ENCODE results near the gene DNAJC11.
A peak's percentile ranks its signal among the peaks of the same experiment; 100 is the strongest.

DNAJC11 gene

DNA sequence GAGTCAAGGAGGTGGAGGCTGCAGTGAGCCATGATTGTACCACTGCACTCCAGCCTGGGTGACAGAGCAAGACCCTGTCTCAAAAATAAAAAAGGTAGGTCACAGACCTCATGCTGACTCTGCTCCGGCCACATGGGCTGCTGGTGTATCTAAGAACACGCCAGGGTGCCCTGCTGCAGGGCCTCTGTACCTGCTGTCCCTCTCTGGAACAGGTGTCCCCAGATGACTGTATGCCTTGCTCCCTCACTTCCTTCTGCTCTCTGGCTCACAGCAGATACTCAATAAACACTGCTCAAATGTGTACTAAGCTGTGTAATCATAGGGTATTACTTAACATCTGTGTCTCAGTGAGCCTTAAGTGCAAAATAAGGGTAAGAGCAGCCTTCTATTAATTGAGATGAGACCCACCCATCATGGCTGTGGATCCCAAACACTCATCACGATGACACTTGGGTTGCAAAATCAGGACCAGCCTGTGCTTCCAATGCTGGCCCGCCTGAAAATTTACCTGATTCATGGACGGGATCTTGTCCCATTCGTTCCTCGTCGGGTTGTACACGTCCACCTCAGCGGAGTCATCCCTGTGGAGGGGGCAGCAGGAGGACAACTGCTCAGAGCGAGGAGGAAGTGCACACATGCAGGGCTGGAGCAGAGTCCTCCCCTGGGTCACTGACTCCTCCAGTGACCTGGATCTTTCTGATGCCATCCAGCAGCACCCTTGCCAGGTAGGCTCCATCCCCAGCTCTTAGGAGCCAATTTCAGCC, 106.5 kb downstream of the DNAJC11 start:
- Mint-ChIP-seq H3K27me3 (no peaks in the 10 kb centered on the region), H3K4me3 (no peak overlapping the region), H3K4me1 (ENCODE audit: low read depth) (peaks cover 47% of the 10 kb centered on the region), H3K36me3 (ENCODE audit: low read depth) (peaks cover 60% of the 10 kb centered on the region), H3K27ac (peak overlapping the region; percentile 54), H3K9me3 (no peaks in the 10 kb centered on the region)

DNA sequence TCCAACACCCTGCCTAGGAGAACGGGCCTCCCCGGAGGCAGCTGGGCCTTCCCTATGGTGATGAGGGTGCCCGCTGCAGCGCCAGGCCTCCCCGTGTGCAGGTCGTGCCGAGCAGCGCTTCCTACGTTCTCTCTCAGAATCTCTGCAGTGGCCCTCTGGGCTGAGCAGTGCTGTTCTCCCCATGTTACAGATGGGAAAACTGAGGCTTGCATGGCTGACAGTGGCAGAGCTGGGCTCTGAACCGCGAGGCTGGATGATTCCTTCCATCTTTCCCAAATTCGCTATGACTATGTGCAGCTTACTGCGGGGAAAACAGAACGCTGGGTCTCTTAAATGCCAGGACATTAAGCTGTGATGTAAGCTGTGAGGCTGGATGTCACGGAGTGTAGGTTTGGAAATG, 107.8 kb downstream of the DNAJC11 start:
- Mint-ChIP-seq H3K9me3 (no peaks in the 10 kb centered on the region), H3K4me3 (no peak overlapping the region), H3K36me3 (ENCODE audit: low read depth) (peaks cover 57% of the 10 kb centered on the region), H3K27me3 (no peaks in the 10 kb centered on the region), H3K4me1 (ENCODE audit: low read depth) (peaks cover 34% of the 10 kb centered on the region), H3K27ac (no peak overlapping the region)

DNA sequence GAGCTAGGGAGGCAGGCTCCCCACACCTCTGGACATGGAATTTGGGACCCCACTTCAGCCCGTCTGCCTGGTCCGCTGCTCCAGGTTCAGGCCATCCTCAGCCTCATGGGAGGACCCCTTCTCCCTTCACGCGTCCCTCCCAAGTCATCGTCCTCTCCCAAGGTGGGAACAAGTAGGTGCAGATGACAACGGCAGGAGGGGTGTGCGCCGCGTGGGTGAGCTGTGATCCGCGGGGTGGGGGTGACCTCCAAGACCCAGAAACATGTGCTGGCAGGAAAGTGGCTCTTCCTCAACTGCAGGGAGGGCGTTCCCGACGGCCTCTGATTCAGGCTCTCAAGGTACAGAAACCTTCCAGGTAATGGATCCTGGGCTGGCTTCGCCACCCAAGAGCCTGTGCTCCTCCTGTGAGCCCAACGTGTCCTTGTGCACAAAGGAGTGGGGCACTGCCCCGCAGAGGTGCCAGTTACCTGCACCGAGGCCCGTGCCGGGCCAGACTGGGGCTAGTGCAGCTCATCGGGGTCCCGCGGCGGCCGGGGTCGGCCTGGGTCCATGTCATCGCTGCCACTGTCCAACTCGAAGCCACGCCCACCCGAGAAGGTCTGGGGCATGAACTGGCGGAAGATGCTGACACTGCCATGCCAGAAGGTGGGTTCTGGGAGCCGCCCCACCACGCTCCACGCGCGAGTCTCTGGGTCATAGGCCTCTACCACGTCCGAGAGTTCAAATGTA, 108.6 kb downstream of the DNAJC11 start:
- Mint-ChIP-seq H3K27ac (no peak overlapping the region), H3K27me3 (no peaks in the 10 kb centered on the region), H3K36me3 (ENCODE audit: low read depth) (peaks cover 52% of the 10 kb centered on the region), H3K4me1 (ENCODE audit: low read depth) (peaks cover 27% of the 10 kb centered on the region), H3K9me3 (no peaks in the 10 kb centered on the region), H3K4me3 (no peak overlapping the region)

DNA sequence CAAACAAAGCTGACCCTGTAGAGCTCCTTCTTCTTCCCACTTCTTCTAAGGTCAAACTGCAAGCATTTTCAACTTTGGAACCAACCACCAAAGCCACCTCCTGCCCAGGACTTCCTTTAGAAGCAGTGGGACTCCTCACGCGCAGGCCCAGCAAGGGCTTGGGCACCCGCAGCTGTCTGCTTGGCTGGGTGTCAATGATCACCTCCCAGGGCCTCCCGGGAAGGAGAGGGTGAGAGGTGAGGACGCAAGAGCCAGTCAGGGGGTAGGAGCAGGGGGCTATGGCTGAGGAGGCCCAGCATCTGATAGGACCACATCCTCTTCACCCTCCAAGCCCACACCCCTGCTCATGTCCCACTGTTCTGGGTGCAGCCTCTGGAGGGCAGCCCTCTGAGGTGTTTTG, 109.2 kb downstream of the DNAJC11 start:
- H3K4me1 Mint-ChIP-seq (ENCODE audit: low read depth), result peaks cover 26% of the 10 kb centered on the region
- H3K36me3 Mint-ChIP-seq (ENCODE audit: low read depth), result peaks cover 47% of the 10 kb centered on the region
- no peak overlapping the region for H3K27ac Mint-ChIP-seq
- H3K9me3 Mint-ChIP-seq, result no peaks in the 10 kb centered on the region
- no peak overlapping the region for H3K4me3 Mint-ChIP-seq
- no peaks in the 10 kb centered on the region for H3K27me3 Mint-ChIP-seq

DNA sequence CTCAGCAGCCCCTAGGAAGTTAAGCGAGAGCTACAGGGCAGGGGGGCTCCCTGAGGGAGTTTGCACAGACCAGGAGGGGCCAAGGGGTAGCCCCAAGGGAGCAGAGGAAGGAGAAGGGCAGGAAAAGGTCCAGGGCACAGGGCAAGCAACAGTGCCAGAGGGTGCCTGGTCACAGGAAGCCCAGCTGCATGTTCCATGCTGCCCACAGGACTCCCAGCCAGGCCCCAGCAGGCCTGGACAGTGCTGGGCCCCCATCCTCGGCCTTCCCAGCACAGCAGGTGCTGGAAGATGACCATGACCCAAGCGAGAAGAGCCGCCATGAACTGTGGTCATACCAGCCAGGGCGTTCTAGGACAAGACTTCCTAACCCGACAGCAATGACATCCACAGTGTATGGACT, 110.0 kb downstream of the DNAJC11 start:
- no peak overlapping the region for H3K27ac Mint-ChIP-seq
- H3K27me3 Mint-ChIP-seq, result no peaks in the 10 kb centered on the region
- H3K36me3 Mint-ChIP-seq (ENCODE audit: low read depth), result peaks cover 41% of the 10 kb centered on the region
- peaks cover 19% of the 10 kb centered on the region for H3K4me1 Mint-ChIP-seq (ENCODE audit: low read depth)
- no peaks in the 10 kb centered on the region for H3K9me3 Mint-ChIP-seq
- no peak overlapping the region for H3K4me3 Mint-ChIP-seq

DNA sequence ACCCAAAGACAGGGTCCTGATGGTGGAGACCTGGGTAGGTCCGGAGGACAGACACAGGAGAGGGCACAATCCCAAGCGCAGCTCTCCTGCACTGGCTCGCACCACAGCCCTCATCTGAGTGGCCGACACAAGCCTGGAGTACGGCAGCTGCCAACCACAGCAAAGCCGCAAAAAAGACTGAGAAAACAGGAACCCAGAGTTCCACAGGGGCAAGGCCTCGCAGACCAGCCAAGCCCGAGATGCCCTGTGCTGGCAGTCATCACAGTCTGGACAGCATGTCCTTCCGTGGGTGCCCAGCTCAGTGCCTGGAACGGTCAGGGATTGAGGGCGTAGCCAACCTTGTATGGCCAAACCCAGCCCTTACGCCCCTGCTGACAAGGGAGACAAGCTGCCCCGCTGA, 110.4 kb downstream of the DNAJC11 start:
- Mint-ChIP-seq H3K27me3 (no peaks in the 10 kb centered on the region), H3K27ac (no peak overlapping the region), H3K4me1 (ENCODE audit: low read depth) (peaks cover 15% of the 10 kb centered on the region), H3K4me3 (no peak overlapping the region), H3K36me3 (ENCODE audit: low read depth) (peaks cover 37% of the 10 kb centered on the region), H3K9me3 (no peaks in the 10 kb centered on the region)

DNA sequence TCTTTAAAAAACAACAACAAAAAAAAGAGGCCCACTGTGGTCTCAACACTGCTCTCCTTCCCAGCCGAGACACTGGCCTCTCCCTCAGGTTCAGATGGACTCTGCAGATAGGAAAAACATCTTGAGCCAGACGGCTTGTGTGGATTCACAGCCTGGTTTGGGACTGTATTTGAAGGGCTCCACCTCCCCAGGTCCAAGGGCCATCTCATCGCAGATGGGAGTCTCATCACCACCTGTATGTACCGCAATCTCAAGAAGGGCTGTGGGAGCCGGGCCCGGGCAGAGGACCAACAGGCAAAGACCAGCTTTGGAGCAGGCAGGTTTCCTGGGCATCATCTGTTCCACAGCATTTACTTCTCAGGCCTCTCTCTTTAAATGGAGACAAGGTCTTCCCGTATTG, 111.6 kb downstream of the DNAJC11 start:
- Mint-ChIP-seq H3K9me3 (no peaks in the 10 kb centered on the region), H3K4me3 (no peak overlapping the region), H3K27ac (no peak overlapping the region)

DNA sequence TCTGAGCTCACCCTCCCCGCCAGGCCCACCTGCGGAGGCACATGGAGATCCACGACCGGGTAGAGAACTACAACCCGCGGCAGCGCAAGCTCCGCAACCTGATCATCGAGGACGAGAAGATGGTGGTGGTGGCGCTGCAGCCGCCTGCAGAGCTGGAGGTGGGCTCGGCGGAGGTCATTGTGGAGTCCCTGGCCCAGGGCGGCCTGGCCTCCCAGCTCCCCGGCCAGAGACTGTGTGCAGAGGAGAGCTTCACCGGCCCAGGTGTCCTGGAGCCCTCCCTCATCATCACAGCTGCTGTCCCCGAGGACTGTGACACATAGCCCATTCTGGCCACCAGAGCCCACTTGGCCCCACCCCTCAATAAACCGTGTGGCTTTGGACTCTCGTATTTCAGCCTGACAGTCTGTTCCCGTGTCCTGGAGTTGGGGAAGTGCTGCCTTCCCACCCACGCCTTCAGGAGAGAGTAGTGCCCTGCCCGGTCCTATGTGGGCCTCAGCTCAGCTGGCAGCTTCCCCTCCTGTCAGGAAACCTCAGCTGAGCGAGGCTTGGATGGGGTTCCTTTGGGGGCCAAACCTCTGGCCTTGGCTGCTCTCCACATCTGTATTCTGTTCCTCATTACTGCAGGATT, 112.6 kb downstream of the DNAJC11 start:
- Mint-ChIP-seq H3K27ac (peak overlapping the region; percentile 36), H3K9me3 (no peaks in the 10 kb centered on the region), H3K27me3 (no peaks in the 10 kb centered on the region), H3K36me3 (ENCODE audit: low read depth) (peaks cover 20% of the 10 kb centered on the region), H3K4me1 (ENCODE audit: low read depth) (peaks cover 15% of the 10 kb centered on the region), H3K4me3 (no peak overlapping the region)

More for the DNA sequence above, 111.6 kb downstream of the DNAJC11 start:
- Mint-ChIP-seq H3K36me3 (ENCODE audit: low read depth) (peaks cover 25% of the 10 kb centered on the region), H3K27me3 (no peaks in the 10 kb centered on the region), H3K4me1 (ENCODE audit: low read depth) (peaks cover 11% of the 10 kb centered on the region)

DNA sequence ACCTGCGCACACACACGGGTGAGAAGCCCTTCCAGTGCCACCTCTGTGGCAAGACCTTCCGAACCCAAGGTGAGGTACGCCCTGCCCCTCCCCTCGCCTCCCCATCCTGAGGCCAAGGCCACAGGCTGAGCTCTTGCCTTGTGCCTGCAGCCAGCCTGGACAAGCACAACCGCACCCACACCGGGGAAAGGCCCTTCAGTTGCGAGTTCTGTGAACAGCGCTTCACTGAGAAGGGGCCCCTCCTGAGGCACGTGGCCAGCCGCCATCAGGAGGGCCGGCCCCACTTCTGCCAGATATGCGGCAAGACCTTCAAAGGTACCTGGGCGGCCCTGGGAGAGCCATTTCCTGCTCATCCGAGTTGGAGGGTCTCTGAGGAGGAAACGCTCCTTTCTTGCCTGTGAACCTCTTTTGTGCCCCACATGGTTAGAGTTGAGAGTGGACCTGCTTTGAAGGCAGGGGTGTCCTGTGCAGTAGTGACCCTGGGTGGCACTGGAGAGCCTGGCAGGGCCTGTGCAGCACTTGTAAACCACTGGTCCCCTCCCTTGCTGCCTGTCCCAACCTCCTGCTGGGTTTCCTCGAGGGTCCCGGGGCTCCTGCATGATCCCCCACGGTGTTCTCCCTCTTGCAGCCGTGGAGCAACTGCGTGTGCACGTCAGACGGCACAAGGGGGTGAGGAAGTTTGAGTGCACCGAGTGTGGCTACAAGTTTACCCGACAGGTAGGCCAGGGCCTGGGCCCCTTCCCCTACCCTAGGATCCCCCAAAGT, 113.3 kb downstream of the DNAJC11 start:
- no peak overlapping the region for H3K27ac Mint-ChIP-seq

DNA sequence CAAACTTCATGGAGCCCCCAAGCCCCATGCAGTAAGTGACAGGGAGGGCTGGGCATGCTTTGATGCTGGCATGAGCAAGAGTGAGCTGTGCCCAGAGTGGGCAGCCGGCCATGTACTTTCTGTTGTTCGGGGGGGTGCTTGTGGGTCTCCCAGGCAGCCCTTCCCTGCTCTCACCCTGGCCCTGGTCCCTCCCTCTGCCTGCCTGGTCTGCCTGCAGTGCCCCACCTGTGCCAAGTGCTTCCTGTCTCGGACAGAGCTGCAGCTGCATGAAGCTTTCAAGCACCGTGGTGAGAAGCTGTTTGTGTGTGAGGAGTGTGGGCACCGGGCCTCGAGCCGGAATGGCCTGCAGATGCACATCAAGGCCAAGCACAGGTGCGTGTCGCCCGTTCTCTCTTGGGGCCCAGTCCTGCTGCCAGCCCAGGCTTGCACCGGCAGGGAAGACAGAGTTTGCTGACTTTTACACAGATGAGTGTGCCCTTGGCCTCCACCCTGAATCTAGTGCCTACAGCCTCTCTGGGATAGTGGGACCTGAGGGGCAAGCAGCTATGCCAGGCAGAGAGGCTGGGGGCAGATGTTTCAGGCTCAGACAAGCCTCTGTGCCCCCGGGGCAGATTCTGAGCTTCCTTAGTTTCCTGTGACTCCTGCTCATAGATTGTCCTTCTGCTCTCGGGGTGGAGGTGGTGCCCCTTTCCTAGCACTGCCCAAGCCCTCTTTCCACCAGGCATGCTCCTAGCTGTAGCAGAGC, 114.2 kb downstream of the DNAJC11 start:
- peaks cover 18% of the 10 kb centered on the region for H3K36me3 Mint-ChIP-seq (ENCODE audit: low read depth)
- no peak overlapping the region for H3K27ac Mint-ChIP-seq
- H3K9me3 Mint-ChIP-seq, result no peaks in the 10 kb centered on the region
- H3K4me1 Mint-ChIP-seq (ENCODE audit: low read depth), result peaks cover 13% of the 10 kb centered on the region
- no peaks in the 10 kb centered on the region for H3K27me3 Mint-ChIP-seq
- no peak overlapping the region for H3K4me3 Mint-ChIP-seq

More for the DNA sequence above, 113.3 kb downstream of the DNAJC11 start:
- no peaks in the 10 kb centered on the region for H3K27me3 Mint-ChIP-seq
- no peaks in the 10 kb centered on the region for H3K9me3 Mint-ChIP-seq
- peaks cover 17% of the 10 kb centered on the region for H3K36me3 Mint-ChIP-seq (ENCODE audit: low read depth)
- H3K4me1 Mint-ChIP-seq (ENCODE audit: low read depth), result peaks cover 11% of the 10 kb centered on the region
- no peak overlapping the region for H3K4me3 Mint-ChIP-seq

DNA sequence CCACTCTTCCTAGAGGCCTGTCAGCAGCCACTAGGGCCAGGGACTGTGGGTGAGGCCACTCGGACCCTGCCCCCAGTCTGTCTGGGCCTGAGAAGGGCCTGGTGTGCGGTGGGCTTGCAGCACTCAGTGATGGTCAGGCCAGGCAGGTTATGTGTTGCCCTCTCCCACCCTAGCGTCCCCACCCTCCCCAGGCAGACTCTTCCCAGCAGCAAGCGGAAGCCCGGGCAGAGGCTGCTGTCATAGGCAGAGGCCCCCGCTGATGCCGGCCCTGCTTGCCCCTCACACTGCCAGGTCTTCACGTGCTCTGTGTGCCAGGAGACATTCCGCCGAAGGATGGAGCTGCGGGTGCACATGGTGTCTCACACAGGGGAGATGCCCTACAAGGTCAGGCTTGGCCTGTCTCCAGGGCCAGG, 115.2 kb downstream of the DNAJC11 start:
- Mint-ChIP-seq H3K4me1 (ENCODE audit: low read depth) (peaks cover 21% of the 10 kb centered on the region), H3K9me3 (no peaks in the 10 kb centered on the region), H3K27me3 (no peaks in the 10 kb centered on the region), H3K4me3 (no peak overlapping the region), H3K27ac (no peak overlapping the region), H3K36me3 (ENCODE audit: low read depth) (peaks cover 22% of the 10 kb centered on the region)

DNA sequence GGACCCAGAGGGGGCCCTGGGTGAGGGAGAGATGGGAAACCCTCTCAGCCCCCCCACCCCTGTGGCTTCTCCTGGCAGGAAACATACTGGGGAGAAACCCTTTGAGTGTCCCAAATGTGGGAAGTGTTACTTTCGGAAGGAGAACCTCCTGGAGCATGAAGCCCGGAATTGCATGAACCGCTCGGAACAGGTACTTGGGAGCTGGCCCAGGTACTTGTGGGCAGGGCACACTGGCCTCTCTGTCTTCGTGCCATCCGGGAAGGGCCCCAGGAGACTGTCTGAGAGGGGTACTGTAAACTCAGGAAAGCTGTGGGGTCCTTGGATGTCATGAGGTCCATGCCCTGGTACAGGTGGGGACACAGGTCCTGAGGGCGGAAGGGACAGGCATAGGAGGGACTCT, 115.8 kb downstream of the DNAJC11 start:
- H3K27ac Mint-ChIP-seq, result no peak overlapping the region
- H3K27me3 Mint-ChIP-seq, result no peaks in the 10 kb centered on the region
- peaks cover 22% of the 10 kb centered on the region for H3K36me3 Mint-ChIP-seq (ENCODE audit: low read depth)
- peaks cover 26% of the 10 kb centered on the region for H3K4me1 Mint-ChIP-seq (ENCODE audit: low read depth)
- no peak overlapping the region for H3K4me3 Mint-ChIP-seq
- no peaks in the 10 kb centered on the region for H3K9me3 Mint-ChIP-seq

DNA sequence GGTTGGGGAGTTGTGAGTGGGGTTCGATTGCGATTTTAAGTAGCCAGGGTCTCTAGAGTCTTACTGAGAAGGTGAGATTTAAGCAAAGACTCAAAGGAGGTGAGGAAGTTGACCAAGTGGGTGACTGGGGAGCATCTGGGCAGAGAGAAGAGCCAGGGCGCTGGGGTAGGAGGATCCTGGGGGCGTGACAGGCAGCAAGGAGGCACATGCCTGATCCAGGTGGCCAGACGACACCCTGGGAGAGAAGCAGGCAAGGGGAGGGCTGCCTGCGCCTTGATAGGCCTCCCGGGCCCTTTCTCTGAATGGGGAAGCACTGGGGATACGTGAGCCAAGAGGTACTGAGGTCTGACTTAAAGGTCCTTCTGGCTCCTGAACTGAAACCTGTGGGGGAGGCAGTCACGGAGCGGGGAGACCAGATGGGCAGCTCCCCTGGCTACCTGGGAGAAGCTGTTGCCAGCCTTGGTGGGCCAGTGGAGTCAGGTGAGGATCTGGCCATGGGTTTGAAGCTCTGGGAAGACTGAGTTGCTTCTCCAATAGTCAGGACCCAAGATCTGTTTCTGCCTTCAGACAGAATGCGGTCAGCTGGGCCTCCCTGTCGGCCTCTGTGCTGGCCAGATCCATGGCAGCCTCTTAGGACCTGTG, 116.4 kb downstream of the DNAJC11 start:
- H3K9me3 Mint-ChIP-seq, result no peaks in the 10 kb centered on the region
- peak overlapping the region; percentile 61 for H3K27ac Mint-ChIP-seq
- peaks cover 16% of the 10 kb centered on the region for H3K36me3 Mint-ChIP-seq (ENCODE audit: low read depth)
- peaks cover 31% of the 10 kb centered on the region for H3K4me1 Mint-ChIP-seq (ENCODE audit: low read depth)
- no peaks in the 10 kb centered on the region for H3K27me3 Mint-ChIP-seq
- H3K4me3 Mint-ChIP-seq, result no peak overlapping the region

All from stimulated activated naive CD8-positive, alpha-beta T cell treated with anti-CD3 and anti-CD28 coated beads, Interleukin-15, Interleukin-2, amounts not matched to agents 100 ng/mL and 50 ng/mL, for 24 hours (primary cell).